Measurements from ENCODE around the gene NAV1.
"Not testable (repeated sequence)": the region's sequence is repeated elsewhere in the genome, so short reads cannot be mapped to it uniquely, and the experiment has no call there.

Gene NAV1

DNA sequence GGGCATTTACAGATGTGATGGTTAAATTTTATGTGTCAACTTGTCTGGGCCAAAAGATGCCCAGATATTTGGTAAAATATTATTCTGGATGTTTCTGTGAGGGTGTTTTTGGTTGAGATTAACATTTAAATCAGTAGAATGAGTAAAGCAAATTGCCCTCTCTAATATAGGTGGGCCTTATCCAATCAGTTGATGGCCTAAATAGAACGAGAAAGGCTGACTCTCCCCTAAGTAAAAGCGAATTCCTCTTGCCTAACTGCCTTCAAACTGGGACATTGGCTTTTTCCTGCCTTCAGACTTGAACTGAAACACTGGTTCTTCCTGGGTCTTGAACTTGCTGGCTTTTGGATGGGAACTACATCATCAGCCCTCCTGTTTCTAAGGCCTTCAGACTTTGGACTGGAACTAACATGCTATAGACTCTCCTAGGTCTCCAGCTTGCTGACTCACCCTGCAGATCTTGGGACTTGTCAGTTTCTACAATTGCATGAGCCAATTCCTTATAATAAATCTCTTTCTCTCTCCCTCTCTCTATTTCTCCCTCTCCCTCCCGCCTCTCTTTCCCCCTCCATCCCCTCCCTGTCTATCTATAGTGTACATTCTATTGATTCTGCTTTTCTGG, 10.2 kb upstream of the NAV1 start:
- no peak for DNase-seq

DNA sequence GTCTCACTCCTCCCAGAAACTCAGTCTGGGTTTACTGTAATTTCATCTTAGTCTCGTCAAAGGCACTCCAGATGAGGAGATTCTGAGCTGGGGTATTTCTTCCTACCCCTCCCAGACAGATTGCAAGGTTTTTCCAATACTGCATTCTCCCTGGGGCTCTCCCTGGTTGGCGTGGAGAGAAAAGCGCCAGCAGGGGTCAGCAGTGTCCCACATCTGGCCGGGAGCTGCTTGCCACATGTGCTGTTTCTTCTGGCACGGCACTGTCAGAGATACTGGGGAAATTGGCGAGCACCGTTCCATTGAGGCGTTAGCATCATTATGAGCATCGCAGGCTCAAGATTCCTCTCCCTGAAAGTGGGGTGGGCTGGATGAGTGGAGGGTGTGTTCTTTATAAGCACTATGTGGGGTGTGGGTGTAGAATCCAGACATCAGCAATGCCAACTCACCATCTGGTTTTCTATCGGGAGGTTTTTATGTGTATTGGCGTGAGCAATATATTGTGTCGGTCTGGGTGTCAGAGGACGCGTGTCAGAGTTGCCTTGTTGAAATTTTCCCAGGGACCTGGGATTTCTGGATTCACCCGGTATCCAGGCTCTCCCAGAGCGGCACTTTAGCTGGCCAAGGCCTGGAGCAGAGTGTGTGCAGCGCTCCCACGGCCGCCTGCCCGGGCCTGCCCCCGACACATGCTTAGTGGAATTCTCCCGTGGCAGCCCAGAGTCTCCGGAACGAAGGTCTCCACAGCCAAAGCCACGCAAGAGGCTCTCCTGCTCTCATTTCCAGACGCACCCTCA, 8.0 kb upstream of the NAV1 start:
- no peak for DNase-seq

DNA sequence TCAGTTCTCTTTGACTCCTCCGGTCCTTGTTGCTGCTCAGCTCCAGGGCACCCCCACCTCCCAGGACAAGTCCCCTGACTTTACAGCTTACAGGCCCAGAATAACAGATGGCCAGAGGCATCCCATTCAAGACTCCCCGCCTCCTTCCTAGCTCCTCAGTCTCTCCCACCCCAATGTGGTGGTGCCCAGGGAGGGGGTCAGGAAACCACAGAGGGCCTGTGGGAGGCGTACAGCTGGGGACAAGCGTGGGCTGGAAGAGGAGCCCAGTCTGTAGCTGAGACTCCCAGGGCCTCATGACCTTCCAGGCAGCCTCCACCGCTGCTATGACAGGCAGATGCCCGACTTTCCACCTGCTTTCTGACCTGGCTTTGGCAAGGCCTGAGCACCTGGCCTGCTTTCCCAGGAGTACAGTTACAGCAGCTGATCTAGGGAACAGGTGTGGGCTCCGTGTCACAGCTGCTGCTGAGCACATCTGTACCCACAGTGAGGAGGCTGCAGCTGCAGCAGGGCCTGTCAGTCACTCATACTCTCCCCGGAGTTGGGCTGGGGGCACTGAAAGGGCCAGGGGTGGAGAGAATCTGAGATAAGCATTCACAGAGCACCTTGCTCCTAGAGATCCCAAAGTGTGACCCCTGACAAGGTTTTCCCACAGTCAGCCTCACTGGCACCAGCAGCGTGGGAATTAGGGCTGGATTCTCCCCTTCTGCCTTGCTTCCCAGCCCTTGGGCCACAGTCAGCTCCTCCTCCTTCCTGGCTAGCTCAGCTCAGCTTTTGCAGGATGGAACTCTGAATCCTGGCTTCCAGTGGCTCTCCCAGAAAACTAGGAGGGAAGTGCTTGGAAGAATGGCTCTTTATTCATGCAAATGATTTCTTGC, 7.1 kb upstream of the NAV1 start:
- no peak for DNase-seq

DNA sequence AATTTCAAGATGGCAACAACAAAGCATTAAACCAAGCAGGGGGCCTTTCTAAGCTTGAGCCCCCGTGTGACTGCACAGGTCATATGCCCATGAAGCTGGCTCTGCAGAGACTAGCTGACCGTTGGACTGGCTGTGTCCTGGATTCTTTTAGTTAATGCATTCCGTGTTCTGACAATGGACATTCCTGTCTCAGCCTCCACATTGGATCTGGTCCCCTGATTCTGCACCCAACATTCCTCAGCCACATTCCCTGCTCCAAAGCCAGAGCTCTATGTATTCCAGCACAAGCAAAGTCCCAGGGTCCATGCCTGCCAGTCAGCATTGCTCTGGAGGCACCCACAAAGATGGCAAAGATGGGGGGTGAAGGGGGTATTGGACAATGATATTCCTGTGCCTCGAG, 5.1 kb upstream of the NAV1 start:
- no peak for DNase-seq

DNA sequence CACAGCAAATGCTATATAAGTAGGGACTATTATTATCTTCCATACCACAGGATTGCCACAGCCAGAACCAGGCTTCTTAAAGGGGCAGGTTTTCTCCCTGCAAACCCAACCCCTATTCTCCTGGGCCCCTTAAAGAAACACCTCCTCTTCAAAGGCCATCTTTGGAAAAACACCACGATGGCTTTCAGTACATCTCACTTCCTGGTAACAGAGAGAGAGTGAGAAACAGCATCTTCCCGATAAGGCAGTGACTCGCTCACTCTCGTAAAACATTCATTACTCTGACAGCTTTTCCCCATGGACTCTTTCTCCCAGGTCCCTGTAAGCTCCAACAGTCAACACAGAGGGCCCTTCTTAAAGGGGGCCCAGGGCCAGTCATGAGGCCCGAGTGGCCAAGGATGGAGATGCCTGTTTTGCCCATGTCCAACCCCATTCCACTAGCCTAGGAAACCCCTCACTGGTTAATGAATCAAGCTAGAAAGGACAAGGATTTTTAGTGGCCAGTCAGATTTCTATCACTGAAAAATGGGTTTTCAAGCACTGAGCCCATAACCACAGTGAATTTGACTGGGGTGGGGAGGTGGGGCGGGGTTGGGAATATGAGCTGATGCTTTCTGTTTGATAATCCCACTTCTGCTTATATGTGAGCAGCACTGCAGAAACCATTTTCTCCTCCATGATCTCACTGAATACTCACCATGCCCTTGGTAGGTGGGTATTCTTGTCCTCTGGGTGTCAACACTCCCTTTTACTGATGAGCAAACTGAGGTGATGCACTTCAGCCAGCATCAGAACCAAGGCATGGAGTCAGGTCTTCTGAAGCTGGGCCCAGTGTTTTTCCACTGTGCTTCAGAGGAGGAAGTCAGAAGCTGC, 3.6 kb upstream of the NAV1 start:
- DNase-seq, result no peak

DNA sequence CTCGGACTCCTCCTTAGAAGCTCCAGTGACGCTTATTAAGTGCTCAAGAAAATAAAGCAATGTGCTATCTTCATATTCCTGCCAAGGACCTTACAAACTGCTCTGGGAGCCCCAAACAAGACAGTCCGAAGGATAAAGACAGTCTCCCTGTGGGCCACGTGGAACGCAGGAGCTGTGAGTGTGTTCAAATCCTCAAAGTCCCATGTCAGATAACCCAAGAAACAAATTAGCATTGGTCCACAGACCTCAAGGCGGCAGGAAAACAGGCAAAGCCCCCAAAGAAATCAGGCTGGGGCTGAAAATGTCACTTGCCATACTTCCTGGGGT, 3.0 kb upstream of the NAV1 start:
- DNase-seq, result no peak

DNA sequence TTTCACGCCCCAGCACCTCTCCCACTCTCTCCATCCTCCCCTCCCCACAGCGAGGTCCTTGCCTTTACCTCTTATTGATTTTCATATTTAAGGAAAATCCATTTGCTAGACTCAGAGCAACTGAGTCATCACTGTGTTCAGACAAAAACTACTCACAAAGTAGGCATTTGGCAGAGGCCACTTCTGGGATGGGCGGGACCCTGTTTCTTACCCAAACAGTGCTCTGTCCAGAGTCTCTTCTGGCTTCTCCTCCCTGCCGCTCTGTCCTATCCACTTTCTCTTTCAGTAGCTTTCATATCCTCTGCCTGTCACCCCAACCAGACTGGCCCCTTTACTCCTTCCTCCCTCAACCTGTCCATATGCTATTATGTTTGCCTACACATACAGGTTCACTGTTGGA, 2.4 kb upstream of the NAV1 start:
- no peak for DNase-seq

DNA sequence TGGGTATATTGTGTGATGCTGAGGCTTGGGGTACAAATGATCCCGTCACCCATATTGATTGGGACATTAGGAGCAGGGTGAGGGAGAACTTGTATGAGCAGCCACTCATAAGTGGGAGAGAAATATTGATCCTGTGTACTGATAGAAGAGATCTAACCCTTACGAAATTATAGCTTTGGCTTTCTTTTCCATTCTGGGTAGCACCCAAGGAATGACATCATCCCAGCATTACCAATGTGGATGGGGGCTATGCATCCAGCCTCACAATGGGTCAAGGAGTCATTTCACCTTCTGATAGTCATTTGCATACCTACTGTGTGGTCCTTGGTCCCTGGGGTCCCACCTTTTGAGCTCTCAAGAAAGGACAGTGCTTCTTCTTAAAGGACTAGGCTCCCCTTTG, 1.9 kb upstream of the NAV1 start:
- no peak for DNase-seq

DNA sequence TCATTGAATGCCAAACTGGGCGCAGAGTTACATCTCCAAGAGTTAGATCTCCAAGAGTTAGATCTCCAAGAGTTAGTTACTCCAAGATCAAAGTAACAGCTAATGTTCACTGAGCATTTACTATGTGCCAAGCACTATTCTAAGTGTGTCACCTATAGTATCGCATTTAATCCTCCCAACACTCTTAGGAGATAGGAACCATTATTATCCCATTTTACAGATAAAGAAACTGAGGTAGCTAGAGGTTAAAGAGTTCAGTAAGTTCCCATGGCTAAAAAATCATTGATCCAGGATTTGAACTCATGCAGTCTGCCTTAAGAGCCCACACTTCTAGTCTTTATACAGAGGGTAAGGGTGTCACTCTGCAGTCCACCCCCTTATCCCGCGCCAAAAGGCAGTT, 1.5 kb upstream of the NAV1 start:
- no peak for DNase-seq

DNA sequence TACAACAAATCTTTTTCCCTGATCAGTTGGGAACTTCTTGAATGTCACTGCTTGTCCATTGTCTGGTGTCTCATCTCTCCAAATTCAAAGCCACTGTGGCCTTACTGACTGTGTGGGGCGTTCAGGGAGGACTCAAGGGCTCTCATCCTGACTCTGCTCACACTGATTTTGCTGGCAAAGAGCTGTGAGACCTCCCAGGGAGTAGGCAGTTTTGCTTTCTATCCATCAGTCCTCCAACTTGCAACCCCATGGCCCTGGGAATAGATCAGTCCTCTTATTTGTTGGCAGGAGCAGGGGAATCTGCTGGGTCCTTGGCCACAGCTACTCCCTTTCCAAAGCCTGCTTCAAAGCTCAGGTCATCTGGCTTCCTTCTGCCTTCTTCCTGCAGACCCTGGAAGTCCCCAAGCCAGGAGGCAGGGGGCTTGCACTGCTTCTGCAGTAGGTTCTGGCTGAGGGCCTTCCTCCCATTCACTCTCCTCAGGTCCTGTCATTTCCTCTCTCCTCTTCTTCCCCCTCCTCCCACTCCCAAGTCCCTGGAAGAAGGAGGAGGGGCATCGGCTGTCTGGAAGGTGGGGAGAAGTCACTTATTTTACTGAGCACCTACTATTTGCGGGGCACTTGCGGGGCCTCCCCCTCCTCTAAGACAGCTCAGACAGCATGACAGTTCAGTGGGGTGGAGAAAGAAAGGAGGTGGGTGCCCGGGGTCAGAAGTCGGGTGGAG, 876 bp upstream of the NAV1 start:
- no peak for DNase-seq

DNA sequence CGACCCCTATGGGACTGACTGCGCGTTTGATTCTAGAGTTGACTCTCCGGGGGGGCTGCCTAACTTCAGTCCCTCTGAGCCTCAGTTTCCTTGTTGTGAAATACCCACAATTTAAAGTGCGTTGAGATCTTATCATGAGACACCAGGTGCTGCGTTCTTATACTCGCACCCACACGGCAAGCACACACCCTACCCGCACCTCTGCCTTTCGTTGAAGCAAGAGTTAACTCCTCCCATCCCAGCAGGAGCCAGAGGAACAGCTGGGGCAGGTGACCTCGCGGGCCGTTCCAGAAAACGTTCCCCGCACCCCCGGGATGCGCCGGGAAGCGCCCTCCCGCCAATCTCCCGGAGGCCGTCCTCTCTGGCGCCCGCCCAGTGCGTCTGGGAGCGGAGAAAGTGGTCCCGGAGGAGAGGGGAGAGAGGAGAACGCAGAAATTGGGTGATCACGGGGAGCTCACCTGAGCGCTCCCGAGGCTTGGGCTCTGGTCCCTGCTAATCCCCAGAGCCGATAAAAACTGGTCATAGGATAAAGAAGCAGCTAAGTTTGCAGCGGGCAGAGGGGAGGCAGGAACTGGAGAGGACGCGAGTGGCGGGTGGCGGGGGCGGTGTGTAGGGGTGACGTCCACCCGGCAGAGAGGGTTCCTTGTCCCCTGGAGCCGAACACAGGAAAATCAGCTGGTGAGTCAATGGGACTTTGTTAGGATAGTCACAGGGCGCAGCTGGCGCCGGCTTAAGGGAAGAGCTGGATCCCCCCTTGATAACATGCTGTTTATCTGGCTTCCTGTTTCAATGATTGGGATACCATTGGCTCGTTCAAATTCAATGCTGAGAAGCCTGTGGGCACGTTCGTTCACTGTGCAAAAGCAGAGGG, 869 bp downstream of the NAV1 start:
- no peak for DNase-seq

DNA sequence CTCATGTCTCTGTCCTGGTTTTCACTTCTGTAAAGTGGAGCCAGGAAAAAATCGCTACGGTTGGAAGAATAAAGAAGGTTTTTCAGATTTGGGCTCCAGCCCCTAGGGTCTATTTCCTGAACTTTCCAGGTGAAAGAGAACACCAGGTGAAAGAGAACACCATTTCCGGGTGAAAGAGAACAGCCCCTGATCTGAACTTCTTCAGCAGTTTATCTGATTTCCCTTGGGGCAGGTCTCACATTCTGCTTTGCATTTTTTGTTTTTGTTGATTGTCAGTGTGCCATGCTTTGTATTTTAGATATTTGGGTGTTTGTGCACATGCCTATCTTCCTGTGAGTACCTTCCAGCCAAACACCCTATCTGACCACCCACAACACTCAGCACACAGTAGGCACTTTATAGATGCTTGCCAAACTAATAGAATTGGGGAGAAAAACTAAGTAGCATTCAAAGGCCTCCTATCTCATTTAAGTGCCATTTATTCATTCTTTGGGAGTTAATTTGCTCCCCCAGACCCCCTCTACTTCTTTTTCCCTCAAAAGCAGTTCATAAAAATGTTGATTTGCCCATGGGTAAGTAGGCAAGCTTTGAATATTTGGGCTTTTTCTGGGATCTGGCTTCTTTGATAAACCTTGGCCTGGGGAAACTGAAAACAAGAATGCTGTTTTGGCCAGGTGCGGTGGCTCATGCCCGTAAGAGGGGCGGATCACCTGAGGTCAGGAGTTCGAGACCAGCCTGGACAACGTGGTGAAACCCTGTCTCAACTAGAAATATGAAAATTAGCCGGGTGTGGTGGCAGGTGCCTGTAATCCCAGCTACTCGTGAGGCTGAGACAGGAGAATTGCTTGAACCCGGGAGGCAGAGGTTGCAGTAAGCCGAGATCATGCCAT, 2.2 kb downstream of the NAV1 start:
- no peak for DNase-seq

DNA sequence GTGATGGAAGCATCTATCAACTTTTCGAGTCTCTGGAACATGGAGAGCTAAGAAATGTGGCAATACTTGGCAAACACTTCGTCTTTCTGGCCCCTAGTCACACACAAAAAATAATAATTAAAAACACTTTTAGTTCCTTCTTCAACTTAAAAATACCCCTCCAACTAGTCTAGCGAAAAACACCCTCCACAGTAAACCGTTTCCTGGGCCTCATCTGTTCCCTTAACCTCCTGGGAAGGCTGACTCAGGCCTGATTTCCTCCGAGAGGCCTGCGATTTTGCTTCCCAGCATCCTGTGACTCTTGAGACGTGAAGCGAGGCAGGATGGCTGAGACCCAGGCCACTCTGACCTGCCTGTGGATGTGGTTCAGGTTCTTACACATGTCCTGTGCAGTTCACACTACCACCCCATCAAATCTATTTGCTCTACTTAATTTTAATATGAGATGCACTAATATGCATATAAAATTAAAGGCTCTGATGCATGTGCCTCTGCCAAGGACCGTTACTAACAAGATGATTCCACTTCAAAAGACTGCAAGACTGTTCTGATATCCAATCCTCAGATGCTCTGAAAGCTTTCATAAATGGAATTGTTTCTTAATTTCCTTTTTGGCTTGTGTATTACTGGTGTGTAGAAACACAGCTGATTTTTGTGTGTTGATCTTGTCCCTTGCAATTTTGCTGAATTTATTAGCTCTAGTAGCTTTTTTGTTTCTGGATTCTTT, 3.5 kb downstream of the NAV1 start:
- DNase-seq, result no peak

DNA sequence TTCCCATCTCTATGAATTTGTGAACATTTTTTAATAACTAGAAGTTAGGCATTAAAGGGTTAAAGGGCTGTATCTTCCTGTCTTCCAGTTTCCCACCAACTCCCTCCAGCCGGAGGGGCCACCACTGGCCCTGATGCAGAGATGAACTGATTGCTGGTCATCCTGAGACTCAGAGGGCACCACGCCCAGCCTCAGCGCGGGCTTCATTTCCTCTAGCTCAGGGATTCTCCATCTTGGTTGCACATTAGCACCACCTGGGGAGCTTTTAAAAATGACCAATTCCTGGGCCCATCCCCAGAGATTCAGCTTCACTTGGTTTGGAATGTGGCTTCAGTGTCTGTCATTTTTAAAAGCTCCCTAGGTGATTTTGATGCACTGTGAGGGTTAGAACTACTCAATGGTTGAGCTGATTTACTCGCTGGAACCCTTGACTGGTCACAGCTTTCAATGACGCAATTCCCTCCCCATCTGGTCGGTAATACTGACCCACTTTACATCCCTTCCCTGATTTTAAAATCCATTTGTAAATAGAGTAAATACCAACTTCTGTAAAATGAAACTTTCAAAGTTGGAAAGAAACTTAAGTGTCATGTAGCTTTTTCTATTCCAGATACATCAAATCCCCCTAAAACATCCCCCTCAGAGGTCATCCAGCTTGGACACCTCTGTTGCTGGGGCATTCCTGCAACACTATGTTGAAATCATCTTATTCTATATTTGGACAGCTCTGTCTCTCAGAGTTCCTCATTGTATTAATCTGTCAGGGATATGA, 5.1 kb downstream of the NAV1 start:
- DNase-seq, result no peak

DNA sequence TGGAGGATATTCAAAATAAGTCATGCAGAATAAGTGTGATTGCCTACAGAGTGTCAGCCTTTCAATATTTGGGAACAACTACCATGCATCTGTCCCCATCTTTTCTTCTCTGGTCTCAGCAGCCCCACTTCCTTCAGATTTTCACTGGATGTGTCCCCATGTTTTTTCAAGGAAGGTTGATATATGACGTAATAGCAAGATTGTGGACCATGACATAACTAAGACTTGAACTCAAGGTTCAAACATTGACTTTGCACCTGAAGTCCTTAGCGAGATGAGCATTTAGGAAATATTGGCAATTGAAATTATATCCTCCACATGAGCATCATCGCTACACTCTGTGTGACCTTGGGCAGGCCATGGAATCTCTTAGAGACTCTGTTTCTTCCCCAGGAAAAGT, 5.8 kb downstream of the NAV1 start:
- DNase-seq, result no peak

DNA sequence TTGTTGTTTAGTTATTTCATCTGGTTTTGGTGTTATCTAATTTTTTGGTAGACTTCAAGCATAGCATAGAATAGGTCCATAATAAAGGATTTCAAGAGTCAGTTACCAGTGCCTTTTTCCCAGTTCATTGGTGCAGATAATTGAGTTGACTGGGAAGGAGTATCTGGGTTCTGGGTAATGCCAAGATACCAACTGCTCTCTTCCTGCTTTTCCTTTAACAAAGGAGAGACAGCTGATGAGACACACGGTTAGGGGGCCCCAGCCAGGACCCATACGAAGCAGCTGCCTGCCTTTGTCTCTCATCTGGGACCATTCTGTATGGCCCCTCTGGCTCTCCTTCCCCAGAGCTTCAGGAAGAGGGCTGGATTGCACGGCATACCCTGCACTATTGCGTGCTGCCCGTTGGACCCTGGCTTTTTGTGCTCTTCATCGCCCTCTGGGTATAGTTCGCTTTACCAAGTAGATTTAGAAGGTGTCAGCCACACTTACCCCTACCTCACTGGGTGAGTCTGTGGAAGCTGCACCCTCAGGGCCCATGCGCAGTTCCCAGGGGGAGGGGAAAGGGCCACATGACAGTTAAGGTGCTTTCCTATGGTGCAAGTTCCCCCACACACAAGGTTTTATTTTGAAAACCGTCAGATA, 7.0 kb downstream of the NAV1 start:
- DNase-seq, result no peak

DNA sequence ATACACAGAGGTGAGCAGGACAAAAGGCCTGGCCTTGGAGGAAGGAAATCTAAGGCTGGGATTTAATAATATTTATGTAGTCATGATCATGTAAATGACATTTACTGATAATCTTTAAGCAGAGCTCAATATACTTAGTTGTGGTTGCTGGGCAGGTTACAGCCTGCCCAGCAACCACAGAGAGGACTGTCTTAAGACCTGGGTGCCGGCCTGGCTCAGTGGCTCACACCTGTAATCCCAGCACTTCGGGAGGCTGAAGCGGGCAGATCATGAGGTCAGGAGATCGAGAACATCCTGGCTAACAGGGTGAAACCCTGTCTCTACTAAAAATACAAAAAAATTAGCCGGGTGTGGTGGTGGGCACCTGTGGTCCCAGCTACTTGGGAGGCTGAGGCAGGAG, 10.6 kb downstream of the NAV1 start:
- DNase-seq, result not testable (repeated sequence)

DNA sequence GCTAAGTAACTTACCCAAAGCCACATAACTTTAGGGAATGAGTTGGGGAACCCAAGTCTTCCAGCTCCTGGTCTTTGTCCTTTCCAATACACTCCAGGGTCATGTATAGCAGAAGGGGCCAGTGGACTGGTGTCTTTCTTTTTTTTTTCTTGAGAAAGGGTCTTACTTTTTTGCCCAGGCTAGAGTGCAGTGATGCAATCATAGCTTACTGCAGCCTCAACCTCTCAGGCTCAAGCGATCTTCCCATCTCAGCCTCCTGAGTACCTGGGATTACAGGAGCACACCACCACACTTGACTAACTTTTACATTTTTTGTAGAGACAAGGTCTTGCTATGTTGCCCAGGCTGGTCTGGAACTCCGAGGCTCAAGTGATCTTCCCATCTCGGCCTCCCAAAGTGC, 12.2 kb downstream of the NAV1 start:
- no peak for DNase-seq
